ENCODE results near the gene PAWR.

DNA sequence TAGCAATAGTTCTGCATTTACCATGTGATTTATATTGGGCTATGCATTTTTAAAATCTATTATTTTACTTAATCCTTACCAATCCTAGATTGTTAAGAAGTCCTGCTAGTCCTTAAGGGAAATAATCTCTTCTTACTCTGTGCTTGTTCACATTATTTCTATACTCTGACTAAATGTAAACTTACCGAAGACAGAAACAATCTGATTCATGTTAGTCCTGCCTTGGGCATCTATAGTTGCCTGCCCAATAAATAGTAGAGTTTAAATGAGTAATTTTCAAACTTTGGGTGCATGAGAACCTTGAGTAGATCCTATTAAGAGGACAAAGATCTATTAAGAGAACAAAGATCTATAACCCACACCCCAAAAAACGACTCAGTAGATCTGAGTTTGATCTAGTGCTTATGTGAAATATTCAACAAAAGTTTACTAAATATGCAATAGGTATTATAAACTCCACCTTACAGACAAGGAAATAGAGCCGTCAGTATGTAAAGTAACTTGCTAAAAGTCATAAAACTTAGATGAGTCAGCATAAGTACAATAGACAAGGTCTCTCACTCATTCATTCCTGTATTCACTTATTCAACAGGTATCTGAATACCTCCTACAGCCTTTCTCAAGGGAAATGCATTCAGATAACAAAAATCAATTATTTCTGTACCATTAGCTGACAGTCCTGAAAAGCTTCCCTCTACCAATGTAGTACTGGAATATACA is 127.6 kb downstream of the PAWR start:
- TF ChIP-seq EZH2phosphoT487 (IDR thresholded peaks at IDR 0.05; ENCODE audit: borderline replicate concordance, low read length), result no peak
- TF ChIP-seq, protein P1, sequence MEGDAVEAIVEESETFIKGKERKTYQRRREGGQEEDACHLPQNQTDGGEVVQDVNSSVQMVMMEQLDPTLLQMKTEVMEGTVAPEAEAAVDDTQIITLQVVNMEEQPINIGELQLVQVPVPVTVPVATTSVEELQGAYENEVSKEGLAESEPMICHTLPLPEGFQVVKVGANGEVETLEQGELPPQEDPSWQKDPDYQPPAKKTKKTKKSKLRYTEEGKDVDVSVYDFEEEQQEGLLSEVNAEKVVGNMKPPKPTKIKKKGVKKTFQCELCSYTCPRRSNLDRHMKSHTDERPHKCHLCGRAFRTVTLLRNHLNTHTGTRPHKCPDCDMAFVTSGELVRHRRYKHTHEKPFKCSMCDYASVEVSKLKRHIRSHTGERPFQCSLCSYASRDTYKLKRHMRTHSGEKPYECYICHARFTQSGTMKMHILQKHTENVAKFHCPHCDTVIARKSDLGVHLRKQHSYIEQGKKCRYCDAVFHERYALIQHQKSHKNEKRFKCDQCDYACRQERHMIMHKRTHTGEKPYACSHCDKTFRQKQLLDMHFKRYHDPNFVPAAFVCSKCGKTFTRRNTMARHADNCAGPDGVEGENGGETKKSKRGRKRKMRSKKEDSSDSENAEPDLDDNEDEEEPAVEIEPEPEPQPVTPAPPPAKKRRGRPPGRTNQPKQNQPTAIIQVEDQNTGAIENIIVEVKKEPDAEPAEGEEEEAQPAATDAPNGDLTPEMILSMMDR (IDR thresholded peaks at IDR 0.05; ENCODE audit: low read depth, low read length, poor library complexity, severe bottlenecking), result no peak

All from DOHH2 (cell line).